H1 (cell line): Measurements from ENCODE around the gene OR10A2. TPM values are rescaled to one million over a fixed set of nuclear protein-coding genes. Genes with fewer than 3 reads are reported as not detected.

ENCODE experiments used
- POLR2A ChIP-seq, 2 experiments: IDR thresholded peaks; 1 replicate in 1 of 2; 2 replicates in 1 of 2; pipeline ENCODE4 v1.6.1; 2011; ENCODE audit warnings: low read depth in 2 of 2, low read length in 2 of 2, mild to moderate bottlenecking in 2 of 2; ENCODE audit errors: control extremely low read depth in 1 of 2
- SP1 ChIP-seq: IDR thresholded peaks from 2 replicates; pipeline ENCODE4 v1.6.1; 2011; ENCODE audit warnings: low read depth, low read length
- USF2 ChIP-seq: IDR thresholded peaks from 2 replicates; pipeline ENCODE4 v1.6.1; 2011; ENCODE audit warnings: low read length, improper control_type of control experiment
- polyA plus RNA-seq, 7 experiments: library from polyadenylated mRNA; depleted of rRNA in 3 of 7; stranded (reverse) in 5 of 7; unstranded in 2 of 7; fragments of >200 nt in 5 of 7; fragments of 200-250 nt in 2 of 7; gene quantifications; 1 replicate in 5 of 7; 2 replicates in 1 of 7; 4 replicates in 1 of 7; pipeline versions ENCODE4 v1.2.1 to v1.2.3, GENCODE V29; 2011 to 2013; ENCODE audit warnings: missing spikeins in 2 of 7, mixed read lengths in 2 of 7
- total RNA-seq: library from RNA; stranded (reverse); fragmentation: NEBNext Ultra II Directional; extraction: Animal tissue kit (Norgen Biotek cat#: 25700); gene quantifications from 2 replicates; pipeline ENCODE4 v1.2.1, GENCODE V29; 2021

OR10A2 gene
- total and polyA plus RNA-seq, 2 of the 8 experiments (the other 6 are each of a cell fraction or from before 2014, with no cell fraction given): not detected

- TF ChIP-seq USF2 (no peak), POLR2A (IDR thresholded peaks at IDR 0.05; ENCODE audit: control extremely low read depth in 1 of 2, low read depth in 2 of 2, low read length in 2 of 2) (no peak), SP1 (no peak)
Measured at GRCh38 chr11:6813656-6814055, 49.2 kb upstream of the OR10A2 start (continued).
